Lower leg skin (tissue), 3 donors: ENCODE data around the gene UNC5C.

Experiments used
- POLR2A ChIP-seq, 2 donors: fragments of 450-650 bp; IDR thresholded peaks; one replicate each; pipeline ENCODE4 v1.6.1; 2016 to 2017; ENCODE audit warnings: antibody characterized with exemption in 2 of 2, mild to moderate bottlenecking in 1 of 2, moderate library complexity in 1 of 2
- TF ChIP-seq, protein P1 (sequence below), 3 donors: fragments of 450-650 bp; IDR thresholded peaks; one replicate each; pipeline ENCODE4 v1.5.1; 2016; ENCODE audit warnings: antibody characterized with exemption in 3 of 3, mild to moderate bottlenecking in 3 of 3, moderate library complexity in 2 of 3

DNA sequence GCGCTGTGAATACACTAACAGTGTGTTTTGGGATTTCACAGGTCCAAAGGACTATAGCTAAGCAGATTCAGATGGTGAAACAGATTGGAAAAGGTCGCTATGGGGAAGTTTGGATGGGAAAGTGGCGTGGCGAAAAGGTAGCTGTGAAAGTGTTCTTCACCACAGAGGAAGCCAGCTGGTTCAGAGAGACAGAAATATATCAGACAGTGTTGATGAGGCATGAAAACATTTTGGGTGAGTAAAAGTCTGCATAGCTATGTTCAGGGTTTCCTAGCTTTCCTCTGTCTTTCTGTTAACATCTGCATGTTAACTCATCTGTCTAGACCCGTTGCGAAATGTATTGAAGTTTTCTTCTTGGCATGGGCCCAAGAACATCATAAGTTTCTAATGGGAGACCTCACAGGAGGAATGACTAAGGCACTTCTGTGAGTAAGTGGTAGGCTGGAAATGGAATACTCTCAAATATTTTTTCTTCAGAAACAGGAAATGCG is 418.9 kb downstream of the UNC5C start:
- TF ChIP-seq, protein P1, sequence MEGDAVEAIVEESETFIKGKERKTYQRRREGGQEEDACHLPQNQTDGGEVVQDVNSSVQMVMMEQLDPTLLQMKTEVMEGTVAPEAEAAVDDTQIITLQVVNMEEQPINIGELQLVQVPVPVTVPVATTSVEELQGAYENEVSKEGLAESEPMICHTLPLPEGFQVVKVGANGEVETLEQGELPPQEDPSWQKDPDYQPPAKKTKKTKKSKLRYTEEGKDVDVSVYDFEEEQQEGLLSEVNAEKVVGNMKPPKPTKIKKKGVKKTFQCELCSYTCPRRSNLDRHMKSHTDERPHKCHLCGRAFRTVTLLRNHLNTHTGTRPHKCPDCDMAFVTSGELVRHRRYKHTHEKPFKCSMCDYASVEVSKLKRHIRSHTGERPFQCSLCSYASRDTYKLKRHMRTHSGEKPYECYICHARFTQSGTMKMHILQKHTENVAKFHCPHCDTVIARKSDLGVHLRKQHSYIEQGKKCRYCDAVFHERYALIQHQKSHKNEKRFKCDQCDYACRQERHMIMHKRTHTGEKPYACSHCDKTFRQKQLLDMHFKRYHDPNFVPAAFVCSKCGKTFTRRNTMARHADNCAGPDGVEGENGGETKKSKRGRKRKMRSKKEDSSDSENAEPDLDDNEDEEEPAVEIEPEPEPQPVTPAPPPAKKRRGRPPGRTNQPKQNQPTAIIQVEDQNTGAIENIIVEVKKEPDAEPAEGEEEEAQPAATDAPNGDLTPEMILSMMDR (IDR thresholded peaks at IDR 0.05), result no peak
- TF ChIP-seq POLR2A (IDR thresholded peaks at IDR 0.05), result no peak
